Breast epithelium (tissue), 3 donors: ENCODE data around the gene VPS52.

Experiments used
- CTCF ChIP-seq, 3 donors: fragments of 450-650 bp; IDR thresholded peaks; one replicate each; pipeline ENCODE4 v1.5.1; 2016 to 2017; ENCODE audit warnings: antibody characterized with exemption in 3 of 3, mild to moderate bottlenecking in 3 of 3, moderate library complexity in 3 of 3
- POLR2A ChIP-seq: fragments of 450-650 bp; IDR thresholded peaks from one replicate; pipeline ENCODE4 v1.6.1; 2016; ENCODE audit warnings: antibody characterized with exemption, mild to moderate bottlenecking, moderate library complexity

GRCh38 chr6:33236852-33237251 is 34.8 kb downstream of the VPS52 start:
- no peak for TF ChIP-seq CTCF (IDR thresholded peaks at IDR 0.05)
- TF ChIP-seq POLR2A: no peak
